Epithelial cell of esophagus (primary cell): Measurements from ENCODE around the gene GPR3.

Experiments
- DNase-seq: peaks from one replicate; pipeline ENCODE4 v3.0.0; 2010; ENCODE audit warnings: low read depth
- H3K4me3 ChIP-seq: 2 replicates; pipeline ENCODE4 v1.5.1; 2011; ENCODE audit warnings: mild to moderate bottlenecking, low read length, control low read depth
- TF ChIP-seq, protein P1 (sequence below): IDR thresholded peaks from 2 replicates; pipeline ENCODE4 v1.5.1; 2011; ENCODE audit warnings: low read depth, mild to moderate bottlenecking, low read length, control low read depth, inconsistent platforms; ENCODE audit not compliant: insufficient read depth; ENCODE audit errors: missing control alignments

GPR3 gene

GRCh38 chr1:27366113-27366410, 26.4 kb upstream of the GPR3 start:
- peak overlapping the region; percentile 71 for H3K4me3 ChIP-seq
- peak; percentile 68 for DNase-seq
- TF ChIP-seq, protein P1, sequence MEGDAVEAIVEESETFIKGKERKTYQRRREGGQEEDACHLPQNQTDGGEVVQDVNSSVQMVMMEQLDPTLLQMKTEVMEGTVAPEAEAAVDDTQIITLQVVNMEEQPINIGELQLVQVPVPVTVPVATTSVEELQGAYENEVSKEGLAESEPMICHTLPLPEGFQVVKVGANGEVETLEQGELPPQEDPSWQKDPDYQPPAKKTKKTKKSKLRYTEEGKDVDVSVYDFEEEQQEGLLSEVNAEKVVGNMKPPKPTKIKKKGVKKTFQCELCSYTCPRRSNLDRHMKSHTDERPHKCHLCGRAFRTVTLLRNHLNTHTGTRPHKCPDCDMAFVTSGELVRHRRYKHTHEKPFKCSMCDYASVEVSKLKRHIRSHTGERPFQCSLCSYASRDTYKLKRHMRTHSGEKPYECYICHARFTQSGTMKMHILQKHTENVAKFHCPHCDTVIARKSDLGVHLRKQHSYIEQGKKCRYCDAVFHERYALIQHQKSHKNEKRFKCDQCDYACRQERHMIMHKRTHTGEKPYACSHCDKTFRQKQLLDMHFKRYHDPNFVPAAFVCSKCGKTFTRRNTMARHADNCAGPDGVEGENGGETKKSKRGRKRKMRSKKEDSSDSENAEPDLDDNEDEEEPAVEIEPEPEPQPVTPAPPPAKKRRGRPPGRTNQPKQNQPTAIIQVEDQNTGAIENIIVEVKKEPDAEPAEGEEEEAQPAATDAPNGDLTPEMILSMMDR, result no peak

DNA sequence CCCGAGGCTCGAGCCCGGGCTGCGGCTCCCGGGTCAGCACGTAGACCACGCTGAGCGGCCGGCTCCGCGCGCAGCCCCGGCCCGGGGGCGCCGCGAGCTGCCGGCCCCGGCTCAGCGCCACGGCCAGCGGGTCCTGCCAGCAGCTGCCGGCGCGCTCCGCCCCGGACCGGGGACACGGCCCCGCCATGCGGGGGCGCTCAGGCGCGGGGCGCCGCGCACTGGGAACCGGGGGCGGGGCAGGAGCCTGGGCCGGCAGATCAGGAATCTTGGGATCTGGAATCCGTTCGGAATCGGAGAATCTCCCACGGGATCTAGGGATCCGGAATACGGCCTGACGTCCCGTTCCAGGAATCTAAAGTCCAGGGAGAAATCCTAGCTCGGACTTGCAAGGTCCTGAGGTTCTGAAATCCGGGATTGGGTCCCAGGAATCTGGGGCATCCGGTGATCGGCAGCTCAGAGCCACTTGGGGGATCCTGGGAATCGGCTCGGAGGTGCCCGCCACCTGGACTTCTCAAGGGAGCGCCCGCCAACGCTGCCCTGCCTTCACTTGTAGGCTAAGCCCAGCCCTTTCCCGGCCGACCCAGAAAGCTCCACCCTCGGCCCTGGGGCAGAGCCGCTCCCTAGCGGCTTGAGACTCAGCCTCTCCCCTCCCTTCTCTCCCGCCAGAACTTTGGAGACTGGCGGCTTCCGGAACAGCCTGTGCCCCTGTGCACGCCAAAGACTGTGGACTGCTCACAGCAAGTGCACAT, 25.8 kb upstream of the GPR3 start, which contains the start of gene MAP3K6:
Gene MAP3K6 (minus strand): TSS at position 551 of the 749 bp plus-strand sequence. CDS start 364 bp downstream, at position 187.
- TF ChIP-seq, protein P1, result peak; percentile 8

DNA sequence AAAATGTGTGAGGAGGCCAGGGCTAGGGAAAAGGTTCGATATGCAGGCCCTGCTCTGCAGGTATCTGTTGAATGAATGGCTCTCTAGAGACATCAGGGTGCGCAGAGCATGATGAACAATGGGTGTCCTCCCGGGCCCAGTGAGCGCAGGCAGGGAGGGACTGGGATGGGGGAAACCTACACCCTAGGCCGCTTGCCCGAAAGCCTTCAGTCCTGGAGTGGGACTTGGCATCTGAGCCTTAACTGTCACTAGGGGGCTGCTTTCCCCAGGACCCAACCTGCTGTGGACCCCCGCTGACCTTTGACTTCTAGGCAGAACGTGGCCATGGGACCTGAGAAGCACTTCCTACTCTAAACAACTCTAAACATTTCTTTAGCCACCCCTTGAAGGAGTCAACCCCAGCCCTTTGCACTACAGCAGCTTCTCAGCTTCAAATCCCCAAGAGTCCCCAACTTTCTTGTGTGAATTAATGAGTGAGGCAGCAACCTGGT, 25.2 kb upstream of the GPR3 start:
- DNase-seq, result no peak
- peak overlapping the region; percentile 71 for H3K4me3 ChIP-seq
- TF ChIP-seq, protein P1, result no peak

More for the DNA sequence above, 25.8 kb upstream of the GPR3 start, which contains the start of gene MAP3K6:
- DNase-seq, result peak; percentile 94
- peak within 1 kb of the TSS; percentile 71 for H3K4me3 ChIP-seq

DNA sequence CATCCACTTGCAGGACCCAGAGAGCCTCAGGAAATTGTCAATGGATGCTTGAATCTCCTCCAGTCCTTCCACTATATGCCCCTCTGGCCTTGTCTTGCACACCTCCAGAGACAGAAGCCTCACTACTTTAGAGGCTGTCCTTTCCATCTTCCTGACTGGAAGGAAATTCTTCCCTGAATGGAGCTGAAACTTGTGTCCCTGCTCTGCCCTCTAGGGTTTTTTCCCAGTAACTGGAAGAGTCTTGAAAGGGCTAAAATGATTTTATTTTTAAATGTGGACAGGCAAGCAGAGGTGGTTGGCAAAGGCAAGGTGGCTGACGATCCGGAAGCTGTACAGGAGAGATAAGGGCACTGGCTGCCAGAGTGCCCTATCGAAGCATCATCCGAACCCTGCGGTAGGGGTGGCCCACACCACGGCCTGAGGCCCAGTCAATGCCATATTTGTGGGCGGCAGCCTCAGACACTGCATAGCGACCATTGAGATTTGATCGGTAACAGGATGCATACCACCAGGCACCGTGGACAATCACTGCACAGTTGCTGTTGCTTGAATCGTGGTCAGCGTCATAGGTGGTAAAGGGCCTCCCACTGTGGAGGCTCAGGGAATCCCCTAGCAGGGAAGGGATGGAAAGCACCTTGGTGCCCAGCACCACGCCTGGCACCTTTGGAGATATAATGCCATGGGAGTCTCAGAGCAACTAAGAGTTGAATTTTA, 23.4 kb upstream of the GPR3 start:
- no peak for DNase-seq
- H3K4me3 ChIP-seq, result no peak overlapping the region

GRCh38 chr1:27372022-27372807, 20.2 kb upstream of the GPR3 start:
- TF ChIP-seq, protein P1, result no peak

More for the DNA sequence above, 23.4 kb upstream of the GPR3 start:
- TF ChIP-seq, protein P1, result peak; percentile 31

GRCh38 chr1:27372808-27373690, 19.4 kb upstream of the GPR3 start:
- TF ChIP-seq, protein P1, result no peak
- no peak overlapping the region for H3K4me3 ChIP-seq
- DNase-seq, result no peak

More at GRCh38 chr1:27372022-27372807, 20.2 kb upstream of the GPR3 start:
- no peak for DNase-seq
- no peak overlapping the region for H3K4me3 ChIP-seq
